ENCODE results near the gene SUCNR1. TPM values are rescaled to one million over a fixed set of nuclear protein-coding genes. Genes with fewer than 3 reads are reported as not detected.
"Not testable (repeated sequence)": the region's sequence is repeated elsewhere in the genome, so short reads cannot be mapped to it uniquely, and the experiment has no call there.

Gene SUCNR1
- total RNA-seq, 2 donors from 2014 or later: 0.26 to 0.33 TPM

- no peak for ATAC-seq
- Histone ChIP-seq H3K4me1 (peaks cover 6% of the 10 kb centered on the region), H3K27me3 (no peaks in the 10 kb centered on the region), H3K9me3 (no peaks in the 10 kb centered on the region), H3K4me3 (no peak overlapping the region), H3K36me3 (replicated peaks in 1 of 2; ENCODE audit: insufficient read depth in 1 of 2, low read depth in 2 of 2) (no peaks in the 10 kb centered on the region), H3K27ac (no peak overlapping the region)
- no peak for TF ChIP-seq CTCF (IDR thresholded peaks at IDR 0.05)
- WGBS, 2 donors: 19 to 36% methylated on average over 3 of the region's 3 CpGs
- intact Hi-C loops (cut with DNase I): loop anchor here (10.0 kb wide), 1 partner anchor 401 kb away; no protein-coding TSS in a partner anchor
- DNase-seq: no peak
Observed at GRCh38 chr3:151845306-151845905, 28.0 kb upstream of the SUCNR1 start.

GRCh38 chr3:151850065-151850464, 23.4 kb upstream of the SUCNR1 start:
- DNase-seq; intact Hi-C loops (cut with DNase I); H3K4me1 ChIP-seq; H3K27me3 ChIP-seq; H3K36me3 ChIP-seq (replicated peaks in 1 of 2; ENCODE audit: insufficient read depth in 1 of 2, low read depth in 2 of 2); H3K4me3 ChIP-seq; H3K9me3 ChIP-seq; H3K27ac ChIP-seq; ATAC-seq: not testable (repeated sequence)
- WGBS, 2 donors: 96 to 98% methylated on average over 2 of the region's 2 CpGs

- H3K9me3 ChIP-seq: no peaks in the 10 kb centered on the region
- H3K36me3 ChIP-seq (replicated peaks in 1 of 2; ENCODE audit: insufficient read depth in 1 of 2, low read depth in 2 of 2): no peaks in the 10 kb centered on the region
- no peak for ATAC-seq
- no peaks in the 10 kb centered on the region for H3K27me3 ChIP-seq
- intact Hi-C loops (cut with DNase I): no loop called here
- 86 to 87% methylated on average over 8 to 11 of the region's 11 CpGs for WGBS, 2 donors
- TF ChIP-seq POLR2A (IDR thresholded peaks at IDR 0.05) (no peak), CTCF (IDR thresholded peaks at IDR 0.05) (no peak)
- H3K27ac ChIP-seq: no peak overlapping the region
- H3K4me1 ChIP-seq: no peaks in the 10 kb centered on the region
- H3K4me3 ChIP-seq: no peak overlapping the region
- DNase-seq: no peak
Observed at GRCh38 chr3:151852074-151852811, 21.2 kb upstream of the SUCNR1 start.

GRCh38 chr3:151856118-151856517, 17.3 kb upstream of the SUCNR1 start:
- H3K36me3 ChIP-seq (replicated peaks in 1 of 2; ENCODE audit: insufficient read depth in 1 of 2, low read depth in 2 of 2): no peaks in the 10 kb centered on the region
- no peak for DNase-seq
- TF ChIP-seq POLR2A (IDR thresholded peaks at IDR 0.05) (no peak), CTCF (IDR thresholded peaks at IDR 0.05) (no peak)
- peaks cover 17% of the 10 kb centered on the region for H3K4me1 ChIP-seq
- no peaks in the 10 kb centered on the region for H3K9me3 ChIP-seq
- no peaks in the 10 kb centered on the region for H3K27me3 ChIP-seq
- 35 to 42% methylated on average over 3 of the region's 3 CpGs for WGBS, 2 donors
- no peak overlapping the region for H3K4me3 ChIP-seq
- no peak overlapping the region for H3K27ac ChIP-seq
- intact Hi-C loops (cut with DNase I): no loop called here
- ATAC-seq: no peak

- no peak for DNase-seq
- Histone ChIP-seq H3K36me3 (replicated peaks in 1 of 2; ENCODE audit: insufficient read depth in 1 of 2, low read depth in 2 of 2) (no peaks in the 10 kb centered on the region), H3K27me3 (no peaks in the 10 kb centered on the region), H3K4me1 (peaks cover 17% of the 10 kb centered on the region), H3K27ac (no peak overlapping the region), H3K4me3 (no peak overlapping the region), H3K9me3 (no peaks in the 10 kb centered on the region)
- intact Hi-C loops (cut with DNase I): no loop called here
- no peak for TF ChIP-seq CTCF (IDR thresholded peaks at IDR 0.05)
- TF ChIP-seq POLR2A (IDR thresholded peaks at IDR 0.05): no peak
- ATAC-seq: no peak
- WGBS, 2 donors: 98 to 100% methylated on average over 2 of the region's 2 CpGs
Observed at GRCh38 chr3:151856641-151857040, 16.8 kb upstream of the SUCNR1 start.
